ENCODE data around the gene KCNMA1.
"Not testable (repeated sequence)": the region's sequence is repeated elsewhere in the genome, so short reads cannot be mapped to it uniquely, and the experiment has no call there.

The KCNMA1 gene

GRCh38 chr10:77583527-77583926, 54.1 kb downstream of the KCNMA1 start:
- DNase-seq (ENCODE audit: low read depth), result no peak

DNA sequence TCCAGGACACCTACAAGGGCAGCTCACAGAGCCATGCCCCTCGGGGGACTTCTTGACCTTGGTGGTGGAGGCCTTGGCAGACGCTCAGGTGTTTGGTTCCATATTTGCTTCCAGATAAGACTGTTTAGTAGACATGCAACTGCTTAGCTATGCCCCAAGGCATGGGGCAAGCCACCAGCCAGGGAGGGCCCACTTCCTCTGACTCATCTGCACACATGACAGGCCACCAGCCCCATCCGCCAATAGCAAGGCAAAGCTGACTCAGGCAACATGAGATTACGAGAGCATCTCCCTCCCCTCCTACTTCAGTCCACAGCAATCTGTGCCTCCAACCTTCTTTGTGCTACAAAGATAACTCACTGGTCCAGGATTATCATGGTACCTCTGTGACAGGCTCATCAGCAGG, 54.9 kb downstream of the KCNMA1 start:
- DNase-seq (ENCODE audit: low read depth), result no peak

DNA sequence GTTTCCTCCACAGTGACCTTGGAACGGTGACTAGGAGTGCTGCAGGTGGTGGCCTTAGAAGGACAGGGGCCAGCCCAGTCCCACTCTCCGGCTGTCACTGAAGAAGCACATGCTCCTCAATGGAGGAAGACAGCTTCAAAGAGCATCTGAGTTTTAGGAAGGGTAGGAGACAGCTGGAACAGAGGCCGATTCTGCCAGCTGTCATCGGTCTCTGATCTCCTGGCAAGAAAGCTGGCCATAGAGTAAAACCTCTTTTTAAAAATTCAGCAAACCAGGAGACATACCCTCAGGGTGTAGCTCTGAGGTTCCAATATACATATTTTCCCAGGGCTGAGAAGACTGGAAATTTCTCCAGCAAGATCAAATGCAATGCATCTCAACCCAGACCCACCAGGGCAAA, 55.9 kb downstream of the KCNMA1 start:
- no peak for DNase-seq (ENCODE audit: low read depth)

DNA sequence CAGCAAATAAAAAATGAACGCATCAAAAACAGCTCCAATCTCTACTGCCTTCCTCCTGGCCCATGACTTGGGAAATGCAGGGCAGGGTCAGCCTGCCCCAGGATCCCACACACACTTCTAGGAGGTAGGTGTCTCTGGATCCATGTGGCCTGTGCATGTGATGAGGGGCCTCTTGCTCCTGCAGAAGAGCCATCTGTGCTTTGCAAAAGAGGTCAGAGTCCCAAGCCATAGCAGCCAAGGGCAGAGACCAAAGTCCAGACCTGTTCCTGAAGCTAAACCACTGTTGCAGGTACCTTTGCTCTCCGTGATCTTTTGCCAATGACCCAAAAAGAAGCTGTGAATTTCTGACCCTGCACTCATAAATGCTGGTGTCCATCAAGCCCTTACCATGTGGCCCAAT, 57.1 kb downstream of the KCNMA1 start:
- no peak for DNase-seq (ENCODE audit: low read depth)

DNA sequence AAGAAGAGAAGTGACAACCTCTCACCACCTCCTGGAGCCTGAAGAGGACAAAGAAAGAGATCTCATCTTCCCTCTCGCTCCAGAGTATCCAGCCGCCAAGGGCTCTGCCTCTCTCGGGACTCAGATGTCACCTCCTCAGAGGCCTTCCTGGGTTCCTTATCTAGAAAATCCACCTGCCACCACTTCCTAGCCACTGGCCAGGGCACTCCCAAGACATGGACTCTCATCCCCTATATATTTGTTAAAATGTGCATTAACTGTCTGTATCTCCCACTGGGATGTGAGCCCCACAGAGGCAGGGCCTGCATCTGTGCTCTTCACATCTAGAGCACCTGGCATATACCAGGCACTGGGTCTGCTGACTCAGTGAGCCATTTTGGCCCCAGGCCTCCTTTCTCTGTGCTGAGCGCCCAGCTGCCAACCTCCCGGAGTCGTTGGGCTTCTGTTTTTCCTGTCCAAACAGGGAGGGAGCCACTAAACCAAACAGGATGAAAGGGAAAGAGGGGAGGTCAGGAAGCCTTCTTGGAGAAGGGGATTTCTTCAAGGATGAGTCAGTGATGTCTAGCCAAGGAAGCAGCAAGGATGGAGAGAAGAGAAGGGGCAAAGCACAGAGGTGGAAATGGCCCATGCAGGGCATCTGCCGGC, 58.9 kb downstream of the KCNMA1 start:
- no peak for DNase-seq (ENCODE audit: low read depth)

DNA sequence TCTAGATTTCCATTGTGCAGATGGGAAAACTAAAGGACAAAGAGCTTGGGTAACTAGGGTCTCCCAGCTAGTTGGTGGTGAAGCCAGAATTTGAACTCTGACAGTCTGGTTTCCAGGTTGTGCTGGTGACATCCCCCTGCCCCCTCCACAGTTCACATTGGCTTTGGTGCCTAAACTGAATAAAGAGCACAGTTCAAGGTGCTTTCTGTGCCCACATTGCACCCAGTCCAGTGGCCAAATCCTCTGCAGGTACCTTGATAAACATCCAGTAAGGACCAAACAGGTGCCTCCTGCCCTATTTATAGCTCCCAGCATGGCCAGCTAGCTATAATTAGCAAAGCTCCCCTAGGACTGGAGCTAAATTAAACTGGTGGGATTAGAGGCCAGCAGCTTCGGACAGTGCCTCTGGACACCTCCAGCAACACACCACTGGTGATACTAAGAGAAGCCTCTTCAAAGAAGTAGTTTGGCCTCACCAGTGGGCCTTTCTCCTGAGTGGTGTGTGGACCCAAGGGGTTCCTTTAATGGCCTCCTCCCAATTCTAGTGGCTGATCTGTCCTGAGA, 59.9 kb downstream of the KCNMA1 start:
- no peak for DNase-seq (ENCODE audit: low read depth)

DNA sequence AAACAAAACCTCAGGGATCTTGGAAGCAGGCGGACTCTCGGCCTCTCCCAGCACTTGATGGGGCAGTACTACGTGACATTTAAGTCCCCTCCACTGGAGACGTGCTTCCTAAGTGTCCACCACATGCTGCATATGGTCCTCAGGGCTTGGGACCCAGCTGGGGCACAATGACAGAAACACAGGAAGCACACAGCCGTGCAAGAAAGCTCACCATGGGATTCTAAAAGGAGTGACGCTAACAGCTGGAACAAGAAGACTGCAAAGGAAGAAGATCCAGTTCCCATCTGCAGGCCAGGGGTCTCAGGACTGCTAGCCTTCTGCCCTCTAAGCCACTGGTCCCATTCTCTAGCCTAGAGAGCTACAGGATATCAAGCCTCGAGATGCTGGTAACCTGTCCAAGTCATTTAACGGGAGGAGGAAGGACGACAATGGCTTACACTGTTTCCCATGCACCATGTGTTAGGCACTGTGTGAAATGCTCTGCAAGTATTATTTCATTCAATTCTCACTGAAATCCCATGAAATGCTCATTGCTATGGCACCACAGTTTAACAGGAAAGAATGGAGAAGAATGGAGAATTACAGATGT, 61.1 kb downstream of the KCNMA1 start:
- DNase-seq (ENCODE audit: low read depth), result no peak

DNA sequence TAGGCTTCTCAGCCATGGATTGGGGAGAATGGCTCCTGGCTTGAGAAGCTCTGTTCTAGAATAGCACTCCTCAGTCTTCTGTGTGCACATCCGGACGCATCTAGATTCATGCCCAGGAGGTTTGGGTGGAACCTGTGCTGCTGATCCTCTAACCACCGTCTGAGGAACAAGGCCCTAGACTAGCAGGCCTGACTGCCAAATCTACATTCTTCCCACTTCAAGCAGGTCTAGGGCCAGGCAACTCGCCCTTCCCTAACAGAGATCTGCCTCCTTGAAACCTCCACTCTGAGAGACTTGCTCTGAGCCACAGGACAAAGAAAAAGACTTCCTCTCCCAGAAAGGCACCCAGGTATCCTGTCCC, 61.6 kb downstream of the KCNMA1 start:
- DNase-seq (ENCODE audit: low read depth), result no peak

DNA sequence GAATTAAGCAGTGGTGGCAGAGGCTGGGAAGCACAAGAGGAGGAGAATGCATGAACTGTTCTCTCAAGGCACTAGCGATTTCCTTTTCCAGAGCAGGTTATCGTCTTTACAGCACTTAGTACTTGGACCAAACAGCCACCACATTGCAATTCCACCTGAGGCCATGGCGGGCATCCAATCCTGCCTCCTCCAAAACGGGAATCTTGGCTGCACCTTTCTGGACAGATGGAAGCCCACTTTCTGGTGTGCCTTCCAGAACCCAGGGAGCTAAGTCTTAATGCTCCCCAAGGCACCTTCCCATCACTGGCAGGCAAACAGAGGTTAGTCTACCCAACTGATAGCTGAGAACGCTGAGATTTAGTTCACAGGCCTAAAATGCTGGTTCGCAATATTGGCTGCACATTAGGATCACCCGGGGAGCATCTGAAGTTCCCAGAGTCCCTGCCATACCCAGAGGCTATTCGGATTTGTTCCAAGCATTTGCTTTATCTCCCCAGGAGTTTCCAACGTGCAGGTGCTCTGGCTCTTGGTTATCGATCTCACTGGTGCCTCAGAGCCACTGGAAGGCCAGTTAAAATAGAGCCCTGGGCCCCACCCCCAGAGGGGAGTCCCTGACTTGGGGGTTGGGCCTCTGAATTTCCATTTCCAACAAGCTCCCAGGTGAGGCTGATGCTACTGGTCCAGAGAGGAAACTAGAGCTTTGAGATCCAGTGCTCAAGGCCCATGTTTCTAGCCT, 62.2 kb downstream of the KCNMA1 start:
- no peak for DNase-seq (ENCODE audit: low read depth)

DNA sequence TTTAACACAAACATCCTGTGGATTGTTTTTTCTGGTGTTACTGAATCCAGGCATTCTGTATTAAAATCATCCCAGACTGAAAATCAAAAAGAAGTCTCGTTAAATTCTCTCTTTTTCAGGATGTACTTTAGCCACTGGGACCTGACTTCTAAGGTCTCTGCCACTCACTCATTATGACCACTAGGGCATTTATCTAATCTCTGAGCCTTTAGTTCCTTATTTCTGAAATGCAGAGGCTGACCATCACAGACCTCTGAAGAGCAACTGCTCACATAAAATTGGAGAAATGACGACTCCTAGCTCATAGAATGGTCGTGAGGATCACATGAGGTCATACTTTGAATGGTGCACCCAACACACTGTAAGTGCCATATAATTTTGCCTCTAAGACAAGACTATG, 63.2 kb downstream of the KCNMA1 start:
- DNase-seq (ENCODE audit: low read depth), result no peak

GRCh38 chr10:77572520-77572919, 65.1 kb downstream of the KCNMA1 start:
- not testable (repeated sequence) for DNase-seq (ENCODE audit: low read depth)

GRCh38 chr10:77571490-77571889, 66.1 kb downstream of the KCNMA1 start:
- no peak for DNase-seq (ENCODE audit: low read depth)

- DNase-seq (ENCODE audit: low read depth), result no peak
Observed at GRCh38 chr10:77566914-77567566, 70.6 kb downstream of the KCNMA1 start.

DNA sequence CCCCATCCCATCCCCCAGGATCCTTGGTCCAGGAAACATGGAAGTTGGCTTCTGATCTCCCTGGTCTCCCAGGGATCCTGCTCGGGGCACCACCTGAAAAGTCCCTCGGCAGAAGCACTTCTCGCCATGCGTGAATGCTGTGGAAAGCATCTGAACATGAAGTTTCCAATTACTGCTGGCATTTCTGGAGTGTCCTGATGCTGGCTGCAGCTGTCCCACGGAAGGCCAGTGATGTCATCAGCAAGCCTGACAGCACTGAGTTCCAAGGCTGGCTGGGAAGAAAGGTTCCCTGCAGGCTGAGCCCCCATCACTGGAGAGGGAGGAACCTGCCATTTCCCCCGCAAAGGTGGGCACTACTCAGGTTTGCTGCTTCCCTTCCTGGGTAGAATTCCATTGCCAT, 71.4 kb downstream of the KCNMA1 start:
- DNase-seq (ENCODE audit: low read depth), result no peak

DNA sequence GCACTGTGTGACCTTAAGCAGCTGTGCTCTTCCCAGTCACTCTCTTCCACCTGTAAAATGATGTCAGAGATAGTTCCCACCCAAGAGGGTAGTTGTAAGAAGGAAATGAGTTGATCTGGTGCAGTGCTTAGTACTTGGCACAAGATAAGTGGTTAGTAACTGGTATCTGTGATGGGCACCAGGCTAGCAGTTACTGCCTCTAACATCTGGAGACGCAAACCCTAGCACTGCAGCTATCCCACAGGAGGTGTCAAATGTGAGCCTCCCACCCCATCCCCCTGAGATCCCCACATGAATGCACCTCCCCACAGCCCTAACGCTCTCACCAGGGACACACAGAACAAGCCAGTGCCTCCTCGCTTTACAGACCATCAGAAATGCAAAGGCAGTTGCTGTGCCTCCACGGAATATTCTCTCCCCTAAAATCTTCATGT, 72.0 kb downstream of the KCNMA1 start:
- no peak for DNase-seq (ENCODE audit: low read depth)

DNA sequence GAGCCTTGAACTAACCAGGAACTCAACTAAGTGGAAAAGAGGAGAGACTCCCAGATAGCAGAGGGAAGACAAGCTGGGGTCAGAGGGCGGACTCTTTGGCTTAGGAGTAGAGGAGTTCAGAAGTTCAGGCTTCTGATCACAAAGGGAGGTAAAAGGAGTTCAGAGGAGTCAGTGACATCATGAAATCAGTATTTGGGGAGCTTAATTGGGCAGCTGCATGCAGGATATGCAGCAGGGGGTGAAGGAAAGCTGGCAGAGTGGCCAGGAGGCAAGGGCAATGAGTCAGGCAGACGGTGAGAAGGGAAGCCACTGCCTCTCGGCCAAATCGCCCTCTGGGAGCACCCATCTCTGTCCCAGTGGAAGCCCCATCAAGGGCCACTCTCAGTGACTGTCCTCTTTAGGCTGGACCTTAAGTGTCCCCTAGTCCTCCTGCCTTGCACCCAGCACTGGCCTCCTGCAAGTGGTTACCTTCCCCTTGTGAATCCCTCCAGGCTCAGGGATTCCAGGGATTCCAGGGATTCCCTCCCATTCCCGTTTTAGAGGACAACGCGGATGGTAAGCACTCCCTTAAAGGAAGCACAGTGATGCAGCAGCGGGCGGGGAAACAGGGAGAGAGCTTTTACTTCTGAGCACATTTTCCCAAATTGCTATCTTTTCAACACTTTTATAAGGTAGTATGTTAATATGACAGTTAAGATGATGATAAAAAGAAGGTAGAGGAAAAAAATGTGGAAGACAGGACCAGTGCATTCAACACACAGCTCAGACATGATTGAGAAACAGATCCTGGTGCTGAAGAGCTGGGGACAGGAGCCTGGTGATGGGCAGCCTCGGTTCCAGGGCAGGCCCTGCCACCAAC, 72.6 kb downstream of the KCNMA1 start:
- peak; percentile 24 for DNase-seq (ENCODE audit: low read depth)

GRCh38 chr10:77563638-77564270, 73.9 kb downstream of the KCNMA1 start:
- no peak for DNase-seq (ENCODE audit: low read depth)

- no peak for DNase-seq (ENCODE audit: low read depth)
Observed at GRCh38 chr10:77562742-77563141, 74.9 kb downstream of the KCNMA1 start.

- no peak for DNase-seq (ENCODE audit: low read depth)
Observed at GRCh38 chr10:77561991-77562390, 75.6 kb downstream of the KCNMA1 start.

DNA sequence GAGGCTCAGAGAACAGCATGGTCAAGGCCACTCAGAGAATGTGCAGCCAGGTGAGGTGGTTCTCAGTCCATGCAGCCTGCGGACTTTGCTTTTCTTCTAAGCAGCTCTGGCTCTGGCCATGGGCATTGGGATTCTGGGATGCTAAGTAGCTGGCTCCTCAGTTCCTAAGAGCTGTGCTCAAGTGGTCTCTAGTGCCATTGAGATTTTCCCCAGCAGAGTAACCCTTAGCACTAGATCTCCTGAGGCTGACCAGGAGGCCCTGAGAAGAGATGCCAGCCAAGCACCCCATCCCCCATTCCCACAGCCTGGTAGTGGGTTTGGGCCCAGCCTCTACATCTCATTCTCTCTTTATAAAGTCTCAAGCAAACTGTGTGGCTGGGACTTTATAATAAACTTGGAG, 77.1 kb downstream of the KCNMA1 start:
- DNase-seq (ENCODE audit: low read depth), result no peak

GRCh38 chr10:77560052-77560451, 77.6 kb downstream of the KCNMA1 start:
- DNase-seq (ENCODE audit: low read depth), result no peak

Measured in GM04504 (cell line).